ENCODE measurements around the gene ZNF148. TPM values are rescaled to one million over a fixed set of nuclear protein-coding genes. Genes with fewer than 3 reads are reported as not detected.
"Not testable (repeated sequence)": the region's sequence is repeated elsewhere in the genome, so short reads cannot be mapped to it uniquely, and the experiment has no call there.

The ZNF148 gene
- total RNA-seq, 4 donors from 2014 or later = 32.4 to 50.7 (median 39.4) TPM

- H3K36me3 ChIP-seq = no peaks in the 10 kb centered on the region
- H3K27me3 ChIP-seq = no peaks in the 10 kb centered on the region
- H3K4me1 ChIP-seq = no peaks in the 10 kb centered on the region
- ATAC-seq = no peak
- H3K4me3 ChIP-seq = no peak overlapping the region
- H3K27ac ChIP-seq = no peak overlapping the region
- TF ChIP-seq EP300 (IDR thresholded peaks at IDR 0.05) = no peak
- TF ChIP-seq CTCF (IDR thresholded peaks at IDR 0.05) = no peak
- TF ChIP-seq POLR2AphosphoS5 (IDR thresholded peaks at IDR 0.05) = no peak
- no peak for TF ChIP-seq POLR2A (IDR thresholded peaks at IDR 0.05)
- WGBS, 2 donors (ENCODE audit: low coverage in 1 of 2) = 77 to 93% methylated on average over 2 of the region's 2 CpGs
- no peaks in the 10 kb centered on the region for H3K9me3 ChIP-seq
Observed at GRCh38 chr3:125406070-125406469, 30.9 kb upstream of the ZNF148 start.

GRCh38 chr3:125405515-125405914, 30.4 kb upstream of the ZNF148 start:
- ATAC-seq, H3K27me3 ChIP-seq, H3K36me3 ChIP-seq, H3K27ac ChIP-seq, H3K9me3 ChIP-seq, H3K4me1 ChIP-seq, H3K4me3 ChIP-seq: not testable (repeated sequence)
- WGBS, 2 donors (ENCODE audit: low coverage in 1 of 2) = 71 to 95% methylated on average over 2 of the region's 4 CpGs

- Histone ChIP-seq H3K9me3 (no peaks in the 10 kb centered on the region), H3K27me3 (no peaks in the 10 kb centered on the region), H3K4me3 (no peak overlapping the region), H3K36me3 (no peaks in the 10 kb centered on the region), H3K4me1 (no peaks in the 10 kb centered on the region), H3K27ac (no peak overlapping the region)
- ATAC-seq = no peak
- TF ChIP-seq POLR2AphosphoS5 (IDR thresholded peaks at IDR 0.05) (no peak), POLR2A (IDR thresholded peaks at IDR 0.05) (no peak), EP300 (IDR thresholded peaks at IDR 0.05) (no peak), CTCF (IDR thresholded peaks at IDR 0.05) (no peak)
- 63 to 83% methylated on average over 2 of the region's 2 CpGs for WGBS, 2 donors (ENCODE audit: low coverage in 1 of 2)
Observed at GRCh38 chr3:125403789-125404188, 28.7 kb upstream of the ZNF148 start.

- TF ChIP-seq POLR2A (IDR thresholded peaks at IDR 0.05) (no peak), EP300 (IDR thresholded peaks at IDR 0.05) (no peak), CTCF (IDR thresholded peaks at IDR 0.05) (no peak), POLR2AphosphoS5 (IDR thresholded peaks at IDR 0.05) (no peak)
- 84 to 92% methylated on average over 2 of the region's 2 CpGs for WGBS, 2 donors (ENCODE audit: low coverage in 1 of 2)
- ATAC-seq = no peak
Observed at GRCh38 chr3:125402639-125403038, 27.5 kb upstream of the ZNF148 start.

GRCh38 chr3:125401402-125401801, 26.3 kb upstream of the ZNF148 start:
- Histone ChIP-seq H3K27ac (no peak overlapping the region), H3K27me3 (peaks cover 6% of the 10 kb centered on the region), H3K4me3 (no peak overlapping the region), H3K36me3 (no peaks in the 10 kb centered on the region), H3K9me3 (no peaks in the 10 kb centered on the region), H3K4me1 (no peaks in the 10 kb centered on the region)
- no peak for TF ChIP-seq CTCF (IDR thresholded peaks at IDR 0.05)
- no peak for TF ChIP-seq EP300 (IDR thresholded peaks at IDR 0.05)
- no peak for TF ChIP-seq POLR2A (IDR thresholded peaks at IDR 0.05)
- TF ChIP-seq POLR2AphosphoS5 (IDR thresholded peaks at IDR 0.05) = no peak
- ATAC-seq = no peak
- 50 to 71% methylated on average over 1 of the region's 1 CpG for WGBS, 2 donors (ENCODE audit: low coverage in 1 of 2)

More at GRCh38 chr3:125402639-125403038, 27.5 kb upstream of the ZNF148 start:
- H3K27me3 ChIP-seq = peaks cover 3% of the 10 kb centered on the region
- no peak overlapping the region for H3K27ac ChIP-seq
- no peaks in the 10 kb centered on the region for H3K4me1 ChIP-seq
- H3K4me3 ChIP-seq = no peak overlapping the region
- no peaks in the 10 kb centered on the region for H3K9me3 ChIP-seq
- no peaks in the 10 kb centered on the region for H3K36me3 ChIP-seq
